K562 (cell line): ENCODE measurements around the gene UBE2E1. TPM values are rescaled to one million over a fixed set of nuclear protein-coding genes. Genes with fewer than 3 reads are reported as not detected.

Experiments used
- ATAC-seq: fragments of 200-7000 bp; cut with Tn5 transposase; 3 replicates; pipeline ENCODE4 v1.9.1; 2020; ENCODE audit warnings: moderate library complexity
- BruUV-seq: library from RNA; stranded (reverse); fragments of 400-500 nt; replicated peaks from 2 replicates; lab custom pipeline; 2021; lab: Mats Ljungman, UMichigan
- CTCF ChIA-PET: fragments of 300-600 bp; formaldehyde crosslinking; extraction: SDS; loops from one replicate; lab custom pipeline; 2021; ENCODE audit warnings: low intra/inter-chr PET ratio; lab: Yijun Ruan, JAX
- POLR2A ChIA-PET: fragments of 300-600, 350-650 bp; sonication (Branson Sonifier 250); formaldehyde crosslinking; extraction: SDS; loops from one replicate; lab custom pipeline; 2021; ENCODE audit warnings: antibody characterized with exemption, inconsistent platforms; lab: Yijun Ruan, JAX
- DNase-seq, 4 experiments: peaks; one replicate each; pipeline versions ENCODE4 v3.0.0 to v3.0.0-alpha.2; 2011 to 2018; ENCODE audit warnings: low spot score in 3 of 4, mixed read lengths in 3 of 4; ENCODE audit errors: extremely low read depth in 1 of 4
- FAIRE-seq: peaks from 2 replicates; lab custom pipeline; 2011; peaks lifted over from hg19 to GRCh38; lab: Jason Lieb, UNC
- H2AFZ ChIP-seq: 2 replicates; pipeline ENCODE4 v1.6.0; 2011; ENCODE audit warnings: low read depth, low read length, control low read depth, inconsistent platforms
- H3K27ac ChIP-seq: fragments of 200-600 bp; 3 replicates; pipeline ENCODE4 v1.8.0; 2011; ENCODE audit warnings: low read depth, mild to moderate bottlenecking, control low read depth, inconsistent platforms, low read length, moderate library complexity, mixed read lengths; ENCODE audit errors: extremely low read depth
- H3K27me3 ChIP-seq, 2 experiments: fragments of 300-600 bp in 1 of 2; 2 replicates in 1 of 2; 3 replicates in 1 of 2; pipeline versions ENCODE4 v1.6.0 to v1.8.0; 2011; ENCODE audit warnings: inconsistent platforms in 2 of 2, low read length in 2 of 2, mild to moderate bottlenecking in 1 of 2, mixed read lengths in 1 of 2, moderate library complexity in 1 of 2; ENCODE audit not compliant: control insufficient read depth in 2 of 2, insufficient read depth in 2 of 2
- H3K36me3 ChIP-seq: fragments of 300-600 bp; 3 replicates; pipeline ENCODE4 v1.8.0; 2011; ENCODE audit warnings: mild to moderate bottlenecking, low read length, inconsistent platforms; ENCODE audit not compliant: control insufficient read depth, insufficient read depth
- H3K4me1 ChIP-seq, 2 experiments: fragments of 200-600 bp in 1 of 2; replicated peaks in 1 of 2; 2 replicates in 1 of 2; 3 replicates in 1 of 2; pipeline versions ENCODE4 v1.5.1 to v1.8.0; 2011; ENCODE audit warnings: inconsistent platforms in 2 of 2, low read length in 2 of 2, mild to moderate bottlenecking in 1 of 2, mixed read lengths in 1 of 2, moderate library complexity in 1 of 2; ENCODE audit not compliant: control insufficient read depth in 2 of 2, insufficient read depth in 2 of 2
- H3K4me2 ChIP-seq: 2 replicates; pipeline ENCODE4 v1.6.1; 2011; ENCODE audit warnings: low read length, control low read depth, inconsistent platforms, mixed read lengths; ENCODE audit not compliant: insufficient read depth
- H3K4me3 ChIP-seq: fragments of 200-600 bp; sonication (generic), shearing (Covaris generic); 2 replicates; pipeline ENCODE4 v1.5.1; 2016; ENCODE audit warnings: control low read depth, inconsistent platforms
- H3K79me2 ChIP-seq: fragments of 200-600 bp; 3 replicates; pipeline ENCODE4 v1.8.0; 2011; ENCODE audit warnings: low read length, inconsistent platforms; ENCODE audit not compliant: control insufficient read depth, insufficient read depth
- H3K9ac ChIP-seq, 2 experiments: 2 replicates each; pipeline versions ENCODE4 v1.6.0 to v1.6.1; 2011; ENCODE audit warnings: low read depth in 2 of 2, low read length in 2 of 2, control low read depth in 1 of 2, inconsistent platforms in 1 of 2, mild to moderate bottlenecking in 1 of 2, mixed read lengths in 1 of 2; ENCODE audit not compliant: insufficient read depth in 1 of 2
- H3K9me1 ChIP-seq: one replicate; pipeline ENCODE4 v1.6.0; 2011; ENCODE audit warnings: inconsistent platforms, mild to moderate bottlenecking, low read length, moderate library complexity; ENCODE audit not compliant: control insufficient read depth, insufficient read depth
- H3K9me3 ChIP-seq: replicated peaks from 2 replicates; pipeline ENCODE4 v1.5.1; 2011; ENCODE audit warnings: low read depth, low read length, inconsistent platforms; ENCODE audit not compliant: control insufficient read depth, insufficient read depth
- H4K20me1 ChIP-seq: replicated peaks from 2 replicates; pipeline ENCODE4 v1.6.1; 2011; ENCODE audit warnings: low read length, inconsistent platforms, mixed read lengths; ENCODE audit not compliant: control insufficient read depth, insufficient read depth
- CEBPB ChIP-seq: fragments of 450-650 bp; IDR thresholded peaks from 2 replicates; pipeline ENCODE4 v1.6.1; 2016; ENCODE audit warnings: missing genetic modification characterization, missing compliant biosample characterization
- HDAC6 ChIP-seq: IDR thresholded peaks from 2 replicates; pipeline ENCODE4 v1.6.1; 2012; ENCODE audit warnings: low read depth, mild to moderate bottlenecking, control low read depth, inconsistent platforms, low read length, moderate library complexity
- HNRNPK ChIP-seq: fragments of 200-400 bp; formaldehyde crosslinking; IDR thresholded peaks from one replicate; pipeline ENCODE4 v1.6.1; 2018; ENCODE audit warnings: mild to moderate bottlenecking, low read depth, low read length; ENCODE audit not compliant: poor library complexity, severe bottlenecking
- SAFB2 ChIP-seq: fragments of 200-400 bp; formaldehyde crosslinking; IDR thresholded peaks from 2 replicates; pipeline ENCODE4 v1.6.1; 2018; ENCODE audit warnings: borderline replicate concordance, low read length, low read depth, moderate library complexity; ENCODE audit not compliant: severe bottlenecking
- WGBS: fragments of 100-300 bp; shearing (Covaris generic); methylation state at CpG from one replicate; pipeline ENCODE4 v1.1.6; 2016; ENCODE audit warnings: low coverage, mixed read lengths; ENCODE audit not compliant: insufficient coverage; ENCODE audit errors: missing lambda C conversion rate; 5-methylcytosine and 5-hydroxymethylcytosine counted together
- in situ Hi-C: fragments of 300-500 bp; cut with MboI; formaldehyde crosslinking; loops from 4 replicates; pipeline ENCODE4 v1.15.0; 2018; ENCODE audit warnings: inconsistent platforms, mixed read lengths
- intact Hi-C: fragments of 100-400 bp; cut with micrococcal nuclease; formaldehyde crosslinking; loops from 2 replicates; pipeline ENCODE4 v1.14.2; 2022
- polyA plus RNA-seq, 8 experiments: library from polyadenylated mRNA; depleted of rRNA in 4 of 8; stranded (reverse) in 5 of 8; unstranded in 3 of 8; fragments of >200 nt; fragmentation: Nextera tagmentation in 2 of 8; fragmentation: Illumina TruSeq in 1 of 8; extraction: Ambion mirVana in 2 of 8; extraction: Trizol in 1 of 8; gene quantifications; 2 replicates each; pipeline versions ENCODE4 v1.2.1 to v1.2.3, GENCODE V29; 2011 to 2014; ENCODE audit warnings: inconsistent platforms in 1 of 8, missing spikeins in 1 of 8
- total RNA-seq, 7 experiments: library from RNA; depleted of rRNA in 6 of 7; stranded (reverse); fragments of >200 nt in 6 of 7; fragmentation: Illumina TruSeq in 2 of 7; extraction: Trizol in 2 of 7; gene quantifications; 2 replicates each; pipeline versions ENCODE4 v1.2.1 to v1.2.3, GENCODE V29; 2011 to 2021; ENCODE audit warnings: low replicate concordance in 1 of 7

Gene UBE2E1
- total and polyA plus RNA-seq, 9 of the 15 experiments (the other 6 are each of a cell fraction or from before 2014, with no cell fraction given) = 54.4 to 294 (median 165) TPM

DNA sequence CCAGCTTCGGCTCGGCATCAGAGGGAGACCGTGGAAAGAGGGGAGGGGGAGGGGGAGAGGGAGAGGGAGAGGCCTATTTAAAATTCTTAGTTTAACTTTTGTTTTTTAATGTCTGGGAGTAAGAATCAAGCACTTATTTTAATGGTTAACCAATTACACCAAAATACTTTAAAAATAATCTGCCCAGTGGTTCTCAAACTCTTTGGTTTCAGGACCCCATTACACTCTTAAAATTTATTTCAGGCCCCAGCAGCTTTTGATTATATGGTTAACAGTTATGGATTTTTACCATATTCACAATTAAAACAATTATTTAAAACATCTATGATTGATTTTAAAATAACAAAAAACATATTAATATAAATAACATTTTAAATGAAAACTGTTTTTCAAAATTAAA is 66.6 kb downstream of the UBE2E1 start:
- H3K9me3 ChIP-seq = no peaks in the 10 kb centered on the region
- FAIRE-seq (no peak), DNase-seq (no peak), ATAC-seq (no peak)
- WGBS = 100% methylated on average over 3 of the region's 3 CpGs
- peak; percentile 73 for TF ChIP-seq HNRNPK
- TF ChIP-seq SAFB2 = no peak
- H3K79me2 ChIP-seq = peaks cover 30% of the 10 kb centered on the region
- no peak overlapping the region for H3K9ac ChIP-seq
- intact Hi-C loops (loop anchor here (10.0 kb wide), 1 partner anchor 158 kb away; no protein-coding TSS in a partner anchor), in situ Hi-C loops (no loop called here)
- no peaks in the 10 kb centered on the region for H4K20me1 ChIP-seq
- H3K4me3 ChIP-seq = no peak overlapping the region
- H3K36me3 ChIP-seq = no peaks in the 10 kb centered on the region
- no peak overlapping the region for H2AFZ ChIP-seq
- no peak overlapping the region for H3K4me2 ChIP-seq
- no peaks in the 10 kb centered on the region for H3K27me3 ChIP-seq
- POLR2A ChIA-PET = interaction anchor here (0.6 kb wide), 1 partner anchor 934 kb away, joined by 3 read pairs; no protein-coding TSS in a partner anchor
- no peak overlapping the region for H3K27ac ChIP-seq
- H3K4me1 ChIP-seq = no peaks in the 10 kb centered on the region; a peak in 1 of 5 replicates
- CTCF ChIA-PET = no interaction called here
- H3K9me1 ChIP-seq = no peaks in the 10 kb centered on the region
- no TSS peak for BruUV-seq

DNA sequence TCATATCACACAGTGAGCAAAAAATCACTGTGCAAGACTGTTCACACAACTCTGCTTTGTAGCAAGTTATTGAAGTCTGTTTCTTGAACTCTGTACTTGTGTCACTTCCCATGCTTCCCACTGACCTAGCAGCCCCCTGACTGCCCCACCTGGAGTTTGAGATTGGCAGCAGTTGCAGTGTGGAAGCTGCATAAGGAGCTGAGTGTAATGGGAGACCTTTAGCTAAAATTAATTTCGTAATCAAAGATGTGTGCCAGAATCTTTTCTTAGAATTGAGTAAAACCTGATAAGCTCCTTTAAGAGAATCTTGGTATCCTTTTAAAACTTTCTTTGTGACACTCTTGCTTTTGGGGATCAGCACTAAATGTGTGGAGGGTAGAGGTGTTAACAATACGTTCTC is 68.2 kb downstream of the UBE2E1 start:
- H3K27ac ChIP-seq = no peak overlapping the region
- ATAC-seq (peak; percentile 15; the same call in 1 of the 3 replicates), FAIRE-seq (no peak), DNase-seq (no peak)
- no peak overlapping the region for H3K9ac ChIP-seq
- H4K20me1 ChIP-seq = no peaks in the 10 kb centered on the region
- 56% methylated on average over 2 of the region's 2 CpGs for WGBS
- no peaks in the 10 kb centered on the region for H3K9me3 ChIP-seq
- H3K4me2 ChIP-seq = no peak overlapping the region
- BruUV-seq = no TSS peak
- no peak overlapping the region for H2AFZ ChIP-seq
- in situ Hi-C loops (no loop called here), intact Hi-C loops (loop anchor here (10.0 kb wide), 1 partner anchor 159 kb away; no protein-coding TSS in a partner anchor)
- H3K27me3 ChIP-seq = no peaks in the 10 kb centered on the region
- ChIA-PET POLR2A (no interaction called here), CTCF (no interaction called here)
- H3K9me1 ChIP-seq = no peaks in the 10 kb centered on the region
- no peak overlapping the region for H3K4me3 ChIP-seq
- H3K4me1 ChIP-seq = no peaks in the 10 kb centered on the region; a peak in 1 of 5 replicates
- H3K79me2 ChIP-seq = peaks cover 21% of the 10 kb centered on the region; the same call in 2 of the 3 replicates
- H3K36me3 ChIP-seq = no peaks in the 10 kb centered on the region
- TF ChIP-seq HDAC6 (no peak), CEBPB (tag) (peak; percentile 43)
